Endothelial cell of umbilical vein (primary cell): ENCODE results near the gene SAMD4A. TPM values are rescaled to one million over a fixed set of nuclear protein-coding genes. Genes with fewer than 3 reads are reported as not detected.

ENCODE experiments used
- BruUV-seq: library from RNA; stranded (reverse); fragments of 400-500 nt; replicated peaks from 2 replicates; lab custom pipeline; 2021; lab: Mats Ljungman, UMichigan
- CTCF ChIA-PET: fragments of 300-600, 350-600 bp; sonication (Branson Sonifier 250); formaldehyde crosslinking; loops from one replicate; lab custom pipeline; 2021; ENCODE audit warnings: antibody characterized with exemption, inconsistent platforms; lab: Charles Lee
- POLR2A ChIA-PET: fragments of 300-600, 350-600 bp; sonication (Branson Sonifier 250); formaldehyde crosslinking; loops from one replicate; lab custom pipeline; 2021; ENCODE audit warnings: antibody characterized with exemption, inconsistent platforms; lab: Charles Lee
- DNase-seq: peaks from one replicate; pipeline ENCODE4 v3.0.0-alpha.2; 2011; ENCODE audit warnings: low read depth, low spot score
- FAIRE-seq: peaks from 2 replicates; lab custom pipeline; 2011; peaks lifted over from hg19 to GRCh38; lab: Jason Lieb, UNC
- H2AFZ ChIP-seq: 2 replicates; pipeline ENCODE4 v1.6.0; 2012; ENCODE audit warnings: low read depth, low read length, control low read depth, inconsistent platforms
- H3K27ac ChIP-seq: 2 replicates; pipeline ENCODE4 v1.5.1; 2011; ENCODE audit warnings: low read depth, mild to moderate bottlenecking, control low read depth, low read length, moderate library complexity; ENCODE audit not compliant: insufficient read depth
- H3K27me3 ChIP-seq, 2 experiments: 2 replicates each; pipeline versions ENCODE4 v1.6.0 to v1.6.1; 2011; ENCODE audit warnings: low read length in 2 of 2, mixed read lengths in 1 of 2; ENCODE audit not compliant: control insufficient read depth in 2 of 2, insufficient read depth in 2 of 2
- H3K36me3 ChIP-seq, 2 experiments: 2 replicates in 1 of 2; 3 replicates in 1 of 2; pipeline ENCODE4 v1.5.1; 2011; ENCODE audit warnings: low read length in 2 of 2, mild to moderate bottlenecking in 1 of 2, moderate library complexity in 1 of 2; ENCODE audit not compliant: control insufficient read depth in 2 of 2, insufficient read depth in 2 of 2; ENCODE audit errors: extremely low read depth in 1 of 2
- H3K4me1 ChIP-seq: 3 replicates; pipeline ENCODE4 v1.5.1; 2011; ENCODE audit warnings: mild to moderate bottlenecking, low read length; ENCODE audit not compliant: control insufficient read depth, insufficient read depth; ENCODE audit errors: extremely low read depth
- H3K4me2 ChIP-seq: 2 replicates; pipeline ENCODE4 v1.6.1; 2011; ENCODE audit warnings: low read length, control low read depth, mixed read lengths; ENCODE audit not compliant: insufficient read depth
- H3K4me3 ChIP-seq, 3 experiments: fragments of 200-600 bp in 1 of 3; sonication (generic), shearing (Covaris generic) in 1 of 3; replicated peaks in 1 of 3; 2 replicates each; pipeline ENCODE4 v1.5.1; 2011 to 2016; ENCODE audit warnings: control low read depth in 3 of 3, low read length in 3 of 3, mild to moderate bottlenecking in 2 of 3, inconsistent platforms in 1 of 3, low read depth in 1 of 3, moderate library complexity in 1 of 3; ENCODE audit not compliant: insufficient read depth in 1 of 3
- H3K79me2 ChIP-seq: 2 replicates; pipeline ENCODE4 v1.6.0; 2012; ENCODE audit warnings: low read length, inconsistent platforms; ENCODE audit not compliant: control insufficient read depth, insufficient read depth
- H3K9ac ChIP-seq: replicated peaks from 2 replicates; pipeline ENCODE3; 2011; ENCODE audit warnings: low read length, control low read depth; ENCODE audit not compliant: insufficient read depth; ENCODE audit errors: extremely low read depth
- H3K9me1 ChIP-seq: replicated peaks from 3 replicates; pipeline ENCODE4 v1.6.0; 2011; ENCODE audit warnings: mild to moderate bottlenecking, low read length; ENCODE audit not compliant: control insufficient read depth, insufficient read depth; ENCODE audit errors: extremely low read depth
- H3K9me3 ChIP-seq: replicated peaks from 2 replicates; pipeline ENCODE4 v1.5.1; 2012; ENCODE audit warnings: low read length, inconsistent platforms; ENCODE audit not compliant: control insufficient read depth, insufficient read depth
- H4K20me1 ChIP-seq: replicated peaks from 2 replicates; pipeline ENCODE3; 2011; ENCODE audit warnings: mild to moderate bottlenecking, low read length; ENCODE audit not compliant: control insufficient read depth, insufficient read depth; ENCODE audit errors: extremely low read depth
- CTCF ChIP-seq, 2 donors: IDR thresholded peaks; 1 replicate in 1 of 2; 2 replicates in 1 of 2; pipeline ENCODE4 v1.5.1; 2011; ENCODE audit warnings: low read length in 2 of 2, mild to moderate bottlenecking in 2 of 2, moderate library complexity in 2 of 2, control low read depth in 1 of 2, inconsistent platforms in 1 of 2, low read depth in 1 of 2; ENCODE audit not compliant: insufficient read depth in 1 of 2; ENCODE audit errors: extremely low read depth in 1 of 2
- EZH2 ChIP-seq: IDR thresholded peaks from 2 replicates; pipeline ENCODE4 v1.6.1; 2012; ENCODE audit warnings: borderline replicate concordance, low read depth, mild to moderate bottlenecking, moderate library complexity, low read length, inconsistent platforms; ENCODE audit not compliant: severe bottlenecking
- FOS ChIP-seq: IDR thresholded peaks from 2 replicates; pipeline ENCODE4 v1.6.1; 2011; ENCODE audit warnings: mild to moderate bottlenecking, low read length, moderate library complexity, borderline replicate concordance; ENCODE audit not compliant: insufficient read depth
- GATA2 ChIP-seq: IDR thresholded peaks from 2 replicates; pipeline ENCODE4 v1.7.0; 2011; ENCODE audit warnings: low read depth, mild to moderate bottlenecking, moderate library complexity, mixed read lengths, low read length; ENCODE audit not compliant: insufficient read length, insufficient read depth
- JUN ChIP-seq: IDR thresholded peaks from 2 replicates; pipeline ENCODE4 v1.6.1; 2011; ENCODE audit warnings: borderline replicate concordance, low read depth; ENCODE audit not compliant: insufficient read length, insufficient read depth
- MYC ChIP-seq: IDR thresholded peaks from one replicate; pipeline ENCODE4 v1.6.1; 2011; ENCODE audit warnings: mild to moderate bottlenecking, low read depth, low read length
- POLR2A ChIP-seq: IDR thresholded peaks from 2 replicates; pipeline ENCODE4 v1.6.1; 2012; ENCODE audit warnings: low read depth, mild to moderate bottlenecking, control low read depth, low read length
- POLR2AphosphoS5 ChIP-seq: IDR thresholded peaks from 2 replicates; pipeline ENCODE4 v1.6.1; 2012; ENCODE audit warnings: low read depth, mild to moderate bottlenecking, control low read depth, low read length, moderate library complexity; ENCODE audit not compliant: insufficient read depth
- dilution Hi-C: fragments of 300-500 bp; cut with MboI; formaldehyde crosslinking; loops from one replicate; pipeline ENCODE4 v1.15.0; 2019; ENCODE audit warnings: low sequenced_read_pairs; ENCODE audit not compliant: extremely low pct_ligation_motif_present
- intact Hi-C: fragments of 100-400 bp; cut with micrococcal nuclease; formaldehyde crosslinking; loops from one replicate; pipeline ENCODE4 v1.10.0; 2022
- polyA plus RNA-seq, 4 experiments: library from polyadenylated mRNA; depleted of rRNA in 3 of 4; stranded (reverse) in 3 of 4; unstranded in 1 of 4; fragments of >200 nt; gene quantifications; 2 replicates each; pipeline versions ENCODE4 v1.2.1 to v1.2.3, GENCODE V29; 2011 to 2012; ENCODE audit warnings: missing spikeins in 1 of 4
- total RNA-seq: library from RNA; stranded (reverse); gene quantifications from 2 replicates; pipeline ENCODE4 v1.2.3, GENCODE V29; 2021
- TF ChIP-seq, protein P1 (sequence below): IDR thresholded peaks from 2 replicates; pipeline ENCODE4 v1.6.1; 2011; ENCODE audit not compliant: insufficient read depth, insufficient read length

Gene SAMD4A
- total and polyA plus RNA-seq, 2 donors (not counting 3 experiments of a cell fraction or from before 2014, with no cell fraction given): 37.7 to 95.3 TPM

DNA sequence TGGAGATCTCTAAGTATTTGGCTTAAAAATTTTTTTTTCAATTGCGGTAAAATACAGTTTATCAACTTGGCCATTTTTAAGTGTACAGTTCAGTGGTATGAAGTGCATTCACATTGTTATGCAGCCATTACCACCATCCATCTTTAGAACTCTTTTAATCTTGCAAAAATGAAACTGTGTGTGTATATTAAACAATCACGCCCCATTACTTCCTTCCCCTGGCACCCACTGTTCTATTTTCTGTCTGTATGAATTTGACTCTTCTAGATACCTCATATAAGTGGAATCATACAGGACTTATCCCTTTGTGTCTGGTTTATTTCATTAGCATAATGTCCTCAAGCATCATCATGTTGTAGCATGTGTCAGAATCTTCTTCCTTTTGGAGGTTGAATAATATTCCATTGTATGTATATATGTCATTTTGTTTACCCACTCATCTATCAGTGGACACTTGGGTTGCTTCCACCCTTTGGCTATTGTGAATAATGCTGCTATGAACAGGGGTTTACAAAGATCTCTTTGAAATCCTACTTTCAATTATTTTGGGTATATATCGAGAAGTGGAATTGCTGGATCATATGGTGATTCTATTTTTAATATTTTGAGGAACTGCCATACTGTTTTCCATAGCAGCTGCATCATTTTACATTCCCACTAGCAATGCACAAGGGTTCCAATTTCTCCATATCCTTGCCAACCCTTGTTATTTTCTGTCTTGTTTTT lies 62.9 kb downstream of the SAMD4A start:
- Histone ChIP-seq H3K79me2 (peaks cover 80% of the 10 kb centered on the region), H3K4me3 (no peak overlapping the region), H4K20me1 (no peaks in the 10 kb centered on the region), H3K36me3 (no peaks in the 10 kb centered on the region), H2AFZ (no peak overlapping the region), H3K27me3 (no peaks in the 10 kb centered on the region), H3K9ac (no peak overlapping the region), H3K9me1 (no peaks in the 10 kb centered on the region), H3K4me1 (peaks cover 44% of the 10 kb centered on the region), H3K9me3 (no peaks in the 10 kb centered on the region), H3K27ac (no peak overlapping the region), H3K4me2 (no peak overlapping the region)
- intact Hi-C loops: no loop called here
- CTCF ChIA-PET: interaction anchor here (1.0 to 1.2 kb wide), 2 partner anchors 14 to 57 kb away, joined by 3 read pairs; no protein-coding TSS in a partner anchor
- DNase-seq: no peak
- dilution Hi-C loops: no loop called here
- FAIRE-seq: no peak
- no TSS peak for BruUV-seq
- POLR2A ChIA-PET: no interaction called here
- TF ChIP-seq CTCF (IDR thresholded peaks at IDR 0.05; ENCODE audit: extremely low read depth in 1 of 2, insufficient read depth in 1 of 2, low read depth in 1 of 2, low read length in 2 of 2): no peak
- TF ChIP-seq FOS: no peak
- no peak for TF ChIP-seq MYC
- TF ChIP-seq, protein P1, sequence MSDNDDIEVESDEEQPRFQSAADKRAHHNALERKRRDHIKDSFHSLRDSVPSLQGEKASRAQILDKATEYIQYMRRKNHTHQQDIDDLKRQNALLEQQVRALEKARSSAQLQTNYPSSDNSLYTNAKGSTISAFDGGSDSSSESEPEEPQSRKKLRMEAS: no peak
- TF ChIP-seq JUN: no peak
- no peak for TF ChIP-seq EZH2
- TF ChIP-seq POLR2A: no peak
- TF ChIP-seq GATA2: no peak
- no peak for TF ChIP-seq POLR2AphosphoS5
